SK-N-MC (cell line): Measurements from ENCODE around the gene CFAP73.
"Not testable (repeated sequence)": the region's sequence is repeated elsewhere in the genome, so short reads cannot be mapped to it uniquely, and the experiment has no call there.

Source experiments
- DNase-seq: peaks from one replicate; pipeline ENCODE4 v3.0.0-alpha.2; 2011; ENCODE audit warnings: low read depth, low spot score
- H3K27ac ChIP-seq: fragments of 200-600 bp; sonication (generic); 2 replicates; pipeline ENCODE4 v1.5.1; 2016; ENCODE audit warnings: mixed run types
- H3K36me3 ChIP-seq: fragments of 200-600 bp; sonication (generic); 2 replicates; pipeline ENCODE4 v1.6.1; 2017; ENCODE audit warnings: antibody characterized with exemption, low read length, mixed read lengths; ENCODE audit not compliant: insufficient read depth
- H3K4me3 ChIP-seq: fragments of 200-600 bp; sonication (generic); 2 replicates; pipeline ENCODE4 v1.5.1; 2016
- H3K9ac ChIP-seq: fragments of 200-600 bp; sonication (generic); 2 replicates; pipeline ENCODE4 v1.8.0; 2017; ENCODE audit warnings: mixed run types, mixed read lengths; ENCODE audit not compliant: insufficient read length
- H3K9me3 ChIP-seq: fragments of 200-600 bp; sonication (generic); 2 replicates; pipeline ENCODE4 v1.6.1; 2017; ENCODE audit warnings: low read depth, mild to moderate bottlenecking, antibody characterized with exemption, low read length, moderate library complexity, mixed read lengths
- EZH2 ChIP-seq: fragments of 200-600 bp; sonication (generic); IDR thresholded peaks from one replicate; pipeline ENCODE4 v1.6.1; 2017; ENCODE audit warnings: antibody characterized with exemption
- FOXP2 ChIP-seq: optimal IDR thresholded peaks from 2 replicates; pipeline ENCODE3; 2011; ENCODE audit warnings: mild to moderate bottlenecking, moderate library complexity; ENCODE audit not compliant: insufficient read depth; ENCODE audit errors: extremely low read length, control extremely low read depth
- POLR2AphosphoS5 ChIP-seq: IDR thresholded peaks from 2 replicates; pipeline ENCODE4 v1.6.1; 2012; ENCODE audit warnings: mild to moderate bottlenecking, low read depth, low read length, borderline replicate concordance

Gene CFAP73

GRCh38 chr12:113136990-113137511, 12.5 kb upstream of the CFAP73 start:
- no peak for DNase-seq
- TF ChIP-seq EZH2 (no peak), FOXP2 (no peak), POLR2AphosphoS5 (no peak)
- no peak overlapping the region for H3K4me3 ChIP-seq
- H3K9ac ChIP-seq, result no peak overlapping the region
- no peaks in the 10 kb centered on the region for H3K9me3 ChIP-seq
- H3K36me3 ChIP-seq, result no peaks in the 10 kb centered on the region
- no peak overlapping the region for H3K27ac ChIP-seq

GRCh38 chr12:113137861-113138783, 11.4 kb upstream of the CFAP73 start:
- TF ChIP-seq EZH2 (no peak), FOXP2 (no peak), POLR2AphosphoS5 (no peak)

GRCh38 chr12:113138826-113139225, 10.7 kb upstream of the CFAP73 start:
- TF ChIP-seq FOXP2, result no peak
- no peak for TF ChIP-seq EZH2
- no peak for TF ChIP-seq POLR2AphosphoS5
- H3K9me3 ChIP-seq, result no peaks in the 10 kb centered on the region
- no peak for DNase-seq
- H3K4me3 ChIP-seq, result no peak overlapping the region
- H3K27ac ChIP-seq, result no peak overlapping the region
- no peak overlapping the region for H3K9ac ChIP-seq
- H3K36me3 ChIP-seq, result no peaks in the 10 kb centered on the region

More at GRCh38 chr12:113137861-113138783, 11.4 kb upstream of the CFAP73 start:
- no peak overlapping the region for H3K4me3 ChIP-seq
- no peak overlapping the region for H3K9ac ChIP-seq
- DNase-seq, result no peak
- H3K36me3 ChIP-seq, result no peaks in the 10 kb centered on the region
- no peak overlapping the region for H3K27ac ChIP-seq
- no peaks in the 10 kb centered on the region for H3K9me3 ChIP-seq

GRCh38 chr12:113140706-113141105, 8.8 kb upstream of the CFAP73 start:
- no peaks in the 10 kb centered on the region for H3K36me3 ChIP-seq
- no peaks in the 10 kb centered on the region for H3K9me3 ChIP-seq
- TF ChIP-seq EZH2 (no peak), POLR2AphosphoS5 (no peak), FOXP2 (no peak)
- no peak overlapping the region for H3K9ac ChIP-seq
- no peak overlapping the region for H3K27ac ChIP-seq
- no peak for DNase-seq
- no peak overlapping the region for H3K4me3 ChIP-seq

GRCh38 chr12:113141716-113142115, 7.8 kb upstream of the CFAP73 start:
- not testable (repeated sequence) for H3K4me3 ChIP-seq, H3K36me3 ChIP-seq, H3K27ac ChIP-seq, H3K9me3 ChIP-seq, H3K9ac ChIP-seq, DNase-seq

GRCh38 chr12:113142173-113142885, 7.2 kb upstream of the CFAP73 start:
- no peaks in the 10 kb centered on the region for H3K9me3 ChIP-seq
- no peak for DNase-seq
- H3K27ac ChIP-seq, result no peak overlapping the region
- H3K36me3 ChIP-seq, result no peaks in the 10 kb centered on the region
- H3K4me3 ChIP-seq, result no peak overlapping the region
- TF ChIP-seq POLR2AphosphoS5, result no peak
- TF ChIP-seq EZH2, result no peak
- TF ChIP-seq FOXP2, result no peak
- H3K9ac ChIP-seq, result no peak overlapping the region

- Histone ChIP-seq H3K27ac (no peak overlapping the region), H3K36me3 (no peaks in the 10 kb centered on the region), H3K4me3 (no peak overlapping the region), H3K9ac (no peak overlapping the region), H3K9me3 (no peaks in the 10 kb centered on the region)
- DNase-seq, result no peak
- TF ChIP-seq EZH2 (no peak), POLR2AphosphoS5 (no peak), FOXP2 (no peak)
These were observed 6.6 kb upstream of the CFAP73 start for GRCh38 chr12:113142886-113143332.

GRCh38 chr12:113143959-113144358, 5.6 kb upstream of the CFAP73 start:
- Histone ChIP-seq H3K9me3 (no peaks in the 10 kb centered on the region), H3K9ac (no peak overlapping the region), H3K27ac (no peak overlapping the region), H3K4me3 (no peak overlapping the region), H3K36me3 (no peaks in the 10 kb centered on the region)
- no peak for DNase-seq
- TF ChIP-seq POLR2AphosphoS5, result no peak
- TF ChIP-seq EZH2, result no peak
- TF ChIP-seq FOXP2, result no peak
